Thyroid gland (tissue), 4 donors: ENCODE measurements around the gene CRB3.

Source experiments
- CTCF ChIP-seq, 6 experiments: fragments of 200-600 bp in 3 of 6; fragments of 450-650 bp in 3 of 6; sonication (generic) in 3 of 6; IDR thresholded peaks; one replicate each; pipeline ENCODE4 v1.5.1; 2016 to 2019; ENCODE audit warnings: antibody characterized with exemption in 6 of 6, mild to moderate bottlenecking in 2 of 6, inconsistent platforms in 1 of 6, moderate library complexity in 1 of 6
- POLR2A ChIP-seq, 2 donors: fragments of 450-650 bp; IDR thresholded peaks; one replicate each; pipeline ENCODE4 v1.6.1; 2017; ENCODE audit warnings: antibody characterized with exemption in 2 of 2, mild to moderate bottlenecking in 2 of 2, moderate library complexity in 1 of 2

GRCh38 chr19:6433663-6434062 lies 30.4 kb upstream of the CRB3 start, which contains the start of gene SLC25A41:
- TF ChIP-seq CTCF (IDR thresholded peaks at IDR 0.05): no peak
- TF ChIP-seq POLR2A (IDR thresholded peaks at IDR 0.05): no peak
